HL-60 (cell line): ENCODE results near the gene PHLPP1.
A peak's percentile ranks its signal among the peaks of the same experiment; 100 is the strongest.

Source experiments
- DNase-seq, 2 experiments: peaks; one replicate each; pipeline ENCODE4 v3.0.0-alpha.2; 2010 to 2020; ENCODE audit warnings: low read depth in 1 of 2, low spot score in 1 of 2
- H3K27ac ChIP-seq: fragments of 250-450 bp; sonication (Bioruptor Pico); replicated peaks from 2 replicates; pipeline ENCODE4 v1.5.1; 2020; ENCODE audit warnings: mild to moderate bottlenecking, moderate library complexity
- H3K27me3 ChIP-seq: fragments of 250-450 bp; sonication (Bioruptor Pico); 2 replicates; pipeline ENCODE4 v1.5.1; 2021; ENCODE audit warnings: mild to moderate bottlenecking, moderate library complexity; ENCODE audit not compliant: insufficient read depth, poor library complexity, severe bottlenecking
- H3K4me3 ChIP-seq: replicated peaks from 2 replicates; pipeline ENCODE4 v1.5.1; 2011; ENCODE audit warnings: mild to moderate bottlenecking, control low read depth, low read length; ENCODE audit not compliant: insufficient read depth
- GABPA ChIP-seq: IDR thresholded peaks from 2 replicates; pipeline ENCODE4 v1.6.1; 2012; ENCODE audit warnings: low read depth
- POLR2AphosphoS5 ChIP-seq: IDR thresholded peaks from 2 replicates; pipeline ENCODE4 v1.6.1; 2012; ENCODE audit warnings: low read depth
- SPI1 ChIP-seq: IDR thresholded peaks from 2 replicates; pipeline ENCODE4 v1.6.1; 2012; ENCODE audit warnings: low read depth, mild to moderate bottlenecking, borderline replicate concordance
- TF ChIP-seq, protein P1 (sequence below): IDR thresholded peaks from one replicate; pipeline ENCODE4 v1.5.1; 2011; ENCODE audit warnings: low read length, control low read depth, inconsistent platforms; ENCODE audit not compliant: insufficient read depth
- TF ChIP-seq, protein P2 (sequence below): IDR thresholded peaks from 2 replicates; pipeline ENCODE4 v1.6.1; 2012; ENCODE audit warnings: low read depth; ENCODE audit not compliant: insufficient replicate concordance

The PHLPP1 gene

DNA sequence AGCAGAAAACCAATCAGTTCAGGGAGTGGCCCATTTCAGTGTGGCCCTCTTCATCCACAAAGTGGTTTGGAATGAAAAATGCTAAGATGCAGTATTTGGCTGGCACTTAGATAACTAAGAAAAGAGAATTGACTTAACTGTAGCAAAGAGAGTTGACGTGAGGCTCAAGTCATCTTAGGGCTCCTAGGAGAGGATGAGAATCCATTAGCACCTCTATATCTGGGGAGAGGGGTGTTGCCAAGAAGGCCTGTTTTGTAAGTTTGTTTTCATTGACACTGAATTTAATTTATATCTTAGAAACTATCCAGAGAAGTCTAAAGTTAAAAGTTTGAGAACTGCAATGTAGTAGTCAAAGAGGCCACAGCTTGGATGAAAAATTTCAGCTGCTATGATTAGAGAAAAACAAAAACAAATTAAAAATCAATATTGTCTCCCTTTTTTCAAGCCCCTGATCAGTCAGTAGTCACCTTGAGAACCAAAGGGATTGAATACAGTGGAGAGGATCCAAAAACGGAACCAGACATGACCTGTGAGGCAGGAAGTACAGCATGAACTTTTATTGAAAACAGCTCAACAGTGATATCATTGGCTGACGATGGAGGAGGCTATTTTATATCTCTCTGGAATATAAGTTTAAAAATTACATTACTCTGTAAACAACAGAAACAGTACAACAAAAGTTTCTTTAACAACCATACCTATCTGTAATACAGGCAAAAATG lies 52.7 kb downstream of the PHLPP1 start:
- Histone ChIP-seq H3K27me3 (no peaks in the 10 kb centered on the region), H3K27ac (no peak overlapping the region), H3K4me3 (no peak overlapping the region)
- TF ChIP-seq GABPA: no peak
- no peak for TF ChIP-seq POLR2AphosphoS5
- no peak for TF ChIP-seq SPI1
- TF ChIP-seq, protein P1, sequence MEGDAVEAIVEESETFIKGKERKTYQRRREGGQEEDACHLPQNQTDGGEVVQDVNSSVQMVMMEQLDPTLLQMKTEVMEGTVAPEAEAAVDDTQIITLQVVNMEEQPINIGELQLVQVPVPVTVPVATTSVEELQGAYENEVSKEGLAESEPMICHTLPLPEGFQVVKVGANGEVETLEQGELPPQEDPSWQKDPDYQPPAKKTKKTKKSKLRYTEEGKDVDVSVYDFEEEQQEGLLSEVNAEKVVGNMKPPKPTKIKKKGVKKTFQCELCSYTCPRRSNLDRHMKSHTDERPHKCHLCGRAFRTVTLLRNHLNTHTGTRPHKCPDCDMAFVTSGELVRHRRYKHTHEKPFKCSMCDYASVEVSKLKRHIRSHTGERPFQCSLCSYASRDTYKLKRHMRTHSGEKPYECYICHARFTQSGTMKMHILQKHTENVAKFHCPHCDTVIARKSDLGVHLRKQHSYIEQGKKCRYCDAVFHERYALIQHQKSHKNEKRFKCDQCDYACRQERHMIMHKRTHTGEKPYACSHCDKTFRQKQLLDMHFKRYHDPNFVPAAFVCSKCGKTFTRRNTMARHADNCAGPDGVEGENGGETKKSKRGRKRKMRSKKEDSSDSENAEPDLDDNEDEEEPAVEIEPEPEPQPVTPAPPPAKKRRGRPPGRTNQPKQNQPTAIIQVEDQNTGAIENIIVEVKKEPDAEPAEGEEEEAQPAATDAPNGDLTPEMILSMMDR: no peak
- TF ChIP-seq, protein P2, sequence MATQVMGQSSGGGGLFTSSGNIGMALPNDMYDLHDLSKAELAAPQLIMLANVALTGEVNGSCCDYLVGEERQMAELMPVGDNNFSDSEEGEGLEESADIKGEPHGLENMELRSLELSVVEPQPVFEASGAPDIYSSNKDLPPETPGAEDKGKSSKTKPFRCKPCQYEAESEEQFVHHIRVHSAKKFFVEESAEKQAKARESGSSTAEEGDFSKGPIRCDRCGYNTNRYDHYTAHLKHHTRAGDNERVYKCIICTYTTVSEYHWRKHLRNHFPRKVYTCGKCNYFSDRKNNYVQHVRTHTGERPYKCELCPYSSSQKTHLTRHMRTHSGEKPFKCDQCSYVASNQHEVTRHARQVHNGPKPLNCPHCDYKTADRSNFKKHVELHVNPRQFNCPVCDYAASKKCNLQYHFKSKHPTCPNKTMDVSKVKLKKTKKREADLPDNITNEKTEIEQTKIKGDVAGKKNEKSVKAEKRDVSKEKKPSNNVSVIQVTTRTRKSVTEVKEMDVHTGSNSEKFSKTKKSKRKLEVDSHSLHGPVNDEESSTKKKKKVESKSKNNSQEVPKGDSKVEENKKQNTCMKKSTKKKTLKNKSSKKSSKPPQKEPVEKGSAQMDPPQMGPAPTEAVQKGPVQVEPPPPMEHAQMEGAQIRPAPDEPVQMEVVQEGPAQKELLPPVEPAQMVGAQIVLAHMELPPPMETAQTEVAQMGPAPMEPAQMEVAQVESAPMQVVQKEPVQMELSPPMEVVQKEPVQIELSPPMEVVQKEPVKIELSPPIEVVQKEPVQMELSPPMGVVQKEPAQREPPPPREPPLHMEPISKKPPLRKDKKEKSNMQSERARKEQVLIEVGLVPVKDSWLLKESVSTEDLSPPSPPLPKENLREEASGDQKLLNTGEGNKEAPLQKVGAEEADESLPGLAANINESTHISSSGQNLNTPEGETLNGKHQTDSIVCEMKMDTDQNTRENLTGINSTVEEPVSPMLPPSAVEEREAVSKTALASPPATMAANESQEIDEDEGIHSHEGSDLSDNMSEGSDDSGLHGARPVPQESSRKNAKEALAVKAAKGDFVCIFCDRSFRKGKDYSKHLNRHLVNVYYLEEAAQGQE: no peak
- no peak for DNase-seq

DNA sequence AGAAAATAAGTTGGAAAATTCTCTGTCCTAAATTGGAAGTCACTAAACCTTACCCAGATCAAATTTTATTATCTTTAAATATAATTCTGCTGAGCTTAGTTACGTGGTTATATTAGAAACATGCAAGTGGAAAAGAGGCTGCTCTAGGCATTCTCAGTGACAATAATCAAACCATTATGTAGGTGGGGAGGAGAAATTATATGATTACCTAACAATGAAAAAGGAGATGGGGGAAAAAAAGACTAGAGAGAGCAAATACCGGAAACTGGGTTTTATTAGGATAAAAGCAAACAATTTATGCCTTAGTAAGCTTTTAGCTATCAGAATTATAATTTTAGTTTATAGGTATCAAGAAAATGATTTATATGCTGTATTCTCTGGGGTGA lies 53.2 kb downstream of the PHLPP1 start:
- H3K27ac ChIP-seq: no peak overlapping the region
- no peak overlapping the region for H3K4me3 ChIP-seq
- no peak for TF ChIP-seq POLR2AphosphoS5

DNA sequence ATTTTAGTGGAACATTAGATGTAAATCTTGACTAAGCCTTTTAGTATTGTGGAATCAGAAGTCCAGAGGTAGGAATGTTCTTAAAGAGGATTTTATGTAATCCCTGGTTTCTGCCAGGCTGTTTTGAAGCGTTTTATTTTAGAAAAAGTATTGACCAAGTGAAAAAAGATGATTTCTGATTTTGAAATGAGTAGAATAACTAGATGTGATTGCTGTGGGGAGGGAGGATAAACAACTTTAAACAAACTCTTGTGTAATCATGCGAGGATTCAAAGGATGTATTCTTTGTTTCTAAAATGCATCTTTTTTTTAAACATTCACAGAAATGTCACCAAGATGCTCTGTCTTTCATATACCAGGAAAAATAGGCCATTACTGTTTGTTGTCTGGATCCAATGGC lies 53.9 kb downstream of the PHLPP1 start:
- Histone ChIP-seq H3K4me3 (no peak overlapping the region), H3K27me3 (no peaks in the 10 kb centered on the region), H3K27ac (no peak overlapping the region)
- no peak for DNase-seq
- TF ChIP-seq POLR2AphosphoS5 (no peak), SPI1 (no peak), GABPA (no peak)
- TF ChIP-seq, protein P1: no peak
- TF ChIP-seq, protein P2: no peak

More for the DNA sequence above, 53.2 kb downstream of the PHLPP1 start:
- DNase-seq: no peak
- no peaks in the 10 kb centered on the region for H3K27me3 ChIP-seq

DNA sequence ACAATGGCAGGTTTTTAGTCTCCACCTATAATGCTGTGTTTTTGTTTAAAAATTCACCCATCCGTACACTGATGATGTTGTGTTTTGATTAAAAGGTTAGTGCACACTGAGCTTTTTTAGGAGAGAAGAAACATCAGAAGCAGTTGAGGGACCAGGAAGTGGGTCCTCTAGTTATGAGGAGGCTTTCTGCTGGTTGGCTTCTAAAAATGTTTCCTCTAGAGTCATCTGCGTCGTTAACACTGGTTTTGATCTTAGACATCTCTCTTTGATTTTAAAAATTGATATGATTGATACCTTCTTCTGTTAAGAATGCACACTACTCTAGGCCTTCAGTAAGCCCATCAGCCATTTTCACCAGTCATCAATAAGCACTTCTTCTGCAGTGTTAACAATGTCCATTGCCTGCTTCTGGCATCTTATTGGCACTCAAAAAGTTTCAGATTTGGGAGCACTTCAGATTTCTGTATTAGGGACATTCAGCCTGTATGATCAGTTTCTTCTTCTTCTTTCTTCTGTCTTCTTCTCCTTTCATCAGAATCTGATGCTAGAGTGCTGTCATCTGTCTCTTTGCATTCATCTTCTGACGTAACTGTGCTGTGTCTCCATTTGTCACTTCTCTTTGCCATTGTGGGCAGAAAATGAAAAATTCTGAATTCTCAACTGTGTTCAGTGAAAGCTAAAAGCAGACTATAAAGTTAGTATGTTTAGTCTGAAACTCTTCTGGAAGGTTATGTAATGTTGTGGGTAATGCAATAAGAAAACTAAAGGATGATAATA lies 56.3 kb downstream of the PHLPP1 start:
- DNase-seq: peak in 1 of 2 experiments; percentile 21
- no peak overlapping the region for H3K27ac ChIP-seq
- no peaks in the 10 kb centered on the region for H3K27me3 ChIP-seq
- H3K4me3 ChIP-seq: no peak overlapping the region
- TF ChIP-seq, protein P2: no peak
- TF ChIP-seq SPI1: no peak
- no peak for TF ChIP-seq GABPA
- TF ChIP-seq, protein P1: no peak
- TF ChIP-seq POLR2AphosphoS5: no peak
